ENCODE results near the gene SOCS1. TPM values are rescaled to one million over a fixed set of nuclear protein-coding genes. Genes with fewer than 3 reads are reported as not detected.

The SOCS1 gene
- total RNA-seq, 3 donors from 2014 or later (not counting 1 experiment from before 2014, with no cell fraction given) = 21.7 to 74.7 (median 27.2) TPM

DNA sequence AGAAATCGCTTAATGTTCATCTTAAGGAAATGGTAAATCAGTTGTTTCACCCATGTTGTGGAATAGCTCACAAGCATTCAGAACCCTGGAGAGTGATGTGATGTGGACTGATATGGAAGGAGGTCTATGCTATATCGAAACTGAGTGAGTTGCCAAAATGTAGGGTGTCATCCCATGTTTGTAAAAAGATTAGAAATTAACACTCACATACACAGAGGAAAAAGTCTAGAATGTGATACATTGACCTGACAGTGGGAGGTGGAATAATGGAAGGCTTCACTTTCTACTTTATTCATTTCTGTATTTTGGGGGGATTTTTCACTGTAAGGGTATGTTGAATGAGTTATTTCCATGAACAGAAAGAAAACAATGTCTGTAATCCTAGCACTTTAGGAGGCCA, 29.8 kb upstream of the SOCS1 start:
- Mint-ChIP-seq H3K27me3 (ENCODE audit: low read depth in 2 of 2) (peaks cover 52 to 55% of the 10 kb centered on the region in 2 donors), H3K36me3 (no peaks in the 10 kb centered on the region), H3K4me3 (no peak overlapping the region), H3K27ac (no peak overlapping the region), H3K9me3 (no peaks in the 10 kb centered on the region), H3K4me1 (no peaks in the 10 kb centered on the region)
- Histone ChIP-seq H3K4me3 (ENCODE audit: low read length) (no peak overlapping the region), H3K36me3 (ENCODE audit: control insufficient read depth, insufficient read depth, low read length) (no peaks in the 10 kb centered on the region), H3K4me1 (ENCODE audit: control insufficient read depth, insufficient read depth, low read length) (no peaks in the 10 kb centered on the region), H3K9me3 (ENCODE audit: control insufficient read depth, insufficient read depth, low read length) (no peaks in the 10 kb centered on the region), H3K27ac (ENCODE audit: low read length) (no peak overlapping the region), H3K27me3 (ENCODE audit: control insufficient read depth, insufficient read depth, low read length) (peaks cover under 1% of the 10 kb centered on the region)
- intact Hi-C loops (cut with micrococcal nuclease) = no loop called here
- ATAC-seq (no peak), DNase-seq (no peak)
- WGBS (ENCODE audit: insufficient coverage) = 87% methylated on average over 1 of the region's 2 CpGs
- TF ChIP-seq, protein P1, sequence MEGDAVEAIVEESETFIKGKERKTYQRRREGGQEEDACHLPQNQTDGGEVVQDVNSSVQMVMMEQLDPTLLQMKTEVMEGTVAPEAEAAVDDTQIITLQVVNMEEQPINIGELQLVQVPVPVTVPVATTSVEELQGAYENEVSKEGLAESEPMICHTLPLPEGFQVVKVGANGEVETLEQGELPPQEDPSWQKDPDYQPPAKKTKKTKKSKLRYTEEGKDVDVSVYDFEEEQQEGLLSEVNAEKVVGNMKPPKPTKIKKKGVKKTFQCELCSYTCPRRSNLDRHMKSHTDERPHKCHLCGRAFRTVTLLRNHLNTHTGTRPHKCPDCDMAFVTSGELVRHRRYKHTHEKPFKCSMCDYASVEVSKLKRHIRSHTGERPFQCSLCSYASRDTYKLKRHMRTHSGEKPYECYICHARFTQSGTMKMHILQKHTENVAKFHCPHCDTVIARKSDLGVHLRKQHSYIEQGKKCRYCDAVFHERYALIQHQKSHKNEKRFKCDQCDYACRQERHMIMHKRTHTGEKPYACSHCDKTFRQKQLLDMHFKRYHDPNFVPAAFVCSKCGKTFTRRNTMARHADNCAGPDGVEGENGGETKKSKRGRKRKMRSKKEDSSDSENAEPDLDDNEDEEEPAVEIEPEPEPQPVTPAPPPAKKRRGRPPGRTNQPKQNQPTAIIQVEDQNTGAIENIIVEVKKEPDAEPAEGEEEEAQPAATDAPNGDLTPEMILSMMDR (IDR thresholded peaks at IDR 0.05) = no peak

DNA sequence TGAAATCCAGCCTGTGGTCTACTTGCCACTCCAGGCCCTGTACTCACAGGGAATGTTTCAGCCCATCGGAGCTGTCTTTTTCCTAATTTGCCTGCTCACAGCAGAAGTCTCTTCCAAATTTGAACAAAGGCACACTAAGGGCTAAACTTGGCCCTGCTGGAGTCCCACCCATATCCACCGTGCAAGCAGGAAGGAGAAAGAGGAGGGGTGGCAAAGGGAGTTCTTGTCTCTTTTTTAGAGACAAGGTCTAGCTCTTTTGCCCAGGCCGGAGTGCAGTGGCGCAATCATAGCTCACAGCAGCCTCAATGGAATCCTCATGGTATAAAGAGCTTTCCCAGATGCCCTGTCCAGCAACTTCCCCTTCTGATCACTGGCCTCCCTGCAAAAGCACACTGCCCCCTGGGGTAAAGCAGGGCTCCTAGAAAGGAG, 27.8 kb upstream of the SOCS1 start:
- Histone ChIP-seq H3K36me3 (ENCODE audit: control insufficient read depth, insufficient read depth, low read length) (no peaks in the 10 kb centered on the region), H3K27me3 (ENCODE audit: control insufficient read depth, insufficient read depth, low read length) (no peaks in the 10 kb centered on the region), H3K4me1 (ENCODE audit: control insufficient read depth, insufficient read depth, low read length) (no peaks in the 10 kb centered on the region), H3K4me3 (ENCODE audit: low read length) (no peak overlapping the region), H3K9me3 (ENCODE audit: control insufficient read depth, insufficient read depth, low read length) (no peaks in the 10 kb centered on the region), H3K27ac (ENCODE audit: low read length) (no peak overlapping the region)
- H3K27me3 Mint-ChIP-seq (ENCODE audit: low read depth in 2 of 2) = peaks cover 35 to 45% of the 10 kb centered on the region in 2 donors
- no peaks in the 10 kb centered on the region for H3K36me3 Mint-ChIP-seq
- no peak overlapping the region for H3K27ac Mint-ChIP-seq
- H3K4me1 Mint-ChIP-seq = no peaks in the 10 kb centered on the region
- ATAC-seq (no peak), DNase-seq (no peak)
- H3K4me3 Mint-ChIP-seq = no peak overlapping the region
- intact Hi-C loops (cut with micrococcal nuclease) = no loop called here
- TF ChIP-seq, protein P1 (IDR thresholded peaks at IDR 0.05) = no peak
- WGBS (ENCODE audit: insufficient coverage) = 75% methylated on average over 4 of the region's 4 CpGs
- H3K9me3 Mint-ChIP-seq = no peaks in the 10 kb centered on the region

DNA sequence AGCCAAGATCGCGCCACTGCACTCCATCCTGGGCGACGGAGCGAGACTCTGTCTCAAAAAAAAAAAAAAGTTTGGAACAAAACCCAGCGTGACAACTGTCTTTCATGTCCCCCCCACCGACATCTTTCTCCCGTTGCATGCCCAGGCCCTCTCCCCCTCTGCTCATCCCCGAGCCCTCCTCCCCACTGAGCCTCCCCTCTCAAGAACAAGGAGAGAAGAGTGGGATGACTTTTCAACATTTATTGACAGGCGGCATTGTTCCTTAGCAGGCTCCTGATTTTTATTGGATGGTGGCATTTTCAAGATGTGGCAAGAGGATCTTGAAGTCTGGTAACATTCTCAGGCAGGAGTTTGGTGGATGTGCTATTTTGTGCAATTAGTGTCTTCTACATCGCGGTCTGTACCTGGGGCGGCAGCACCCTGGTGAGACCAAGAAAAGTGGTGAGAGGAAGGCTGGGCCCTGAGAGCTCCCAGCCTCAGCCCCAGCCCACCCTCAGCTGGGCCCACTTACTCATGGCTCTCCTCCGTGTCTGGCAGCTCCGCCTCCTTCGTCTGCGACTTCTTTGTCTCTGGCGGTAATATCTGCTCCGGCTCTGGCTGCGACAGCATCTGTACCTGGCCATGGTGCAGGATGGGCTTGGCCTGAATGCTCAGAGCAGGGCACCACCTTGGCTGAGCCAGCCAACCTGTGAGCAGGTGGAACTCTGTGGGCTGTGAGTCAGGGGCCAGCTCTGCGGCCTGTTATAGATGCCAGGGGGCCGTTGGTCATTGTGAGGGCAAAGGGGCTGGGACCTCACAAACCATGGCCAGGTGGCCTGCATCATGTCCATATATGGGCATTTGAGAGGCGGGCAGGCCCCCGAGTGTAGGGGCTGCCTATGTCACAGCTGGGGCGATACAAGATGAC, 24.9 kb upstream of the SOCS1 start, which contains the start of gene PRM1:
PRM1 (minus strand) TSS at position 715 of the 907 bp plus-strand sequence; CDS start at position 623, 92 bp downstream.
- Histone ChIP-seq H3K36me3 (ENCODE audit: control insufficient read depth, insufficient read depth, low read length) (no peaks in the 10 kb centered on the region), H3K27ac (ENCODE audit: low read length) (no peak within 1 kb of the TSS), H3K27me3 (ENCODE audit: control insufficient read depth, insufficient read depth, low read length) (no peaks in the 10 kb centered on the region), H3K9me3 (ENCODE audit: control insufficient read depth, insufficient read depth, low read length) (no peaks in the 10 kb centered on the region), H3K4me1 (ENCODE audit: control insufficient read depth, insufficient read depth, low read length) (no peaks in the 10 kb centered on the region), H3K4me3 (ENCODE audit: low read length) (no peak within 1 kb of the TSS)
- Mint-ChIP-seq H3K27me3 (ENCODE audit: low read depth in 2 of 2) (peaks cover 22 to 26% of the 10 kb centered on the region in 2 donors), H3K27ac (no peak within 1 kb of the TSS), H3K4me1 (no peaks in the 10 kb centered on the region), H3K4me3 (no peak within 1 kb of the TSS), H3K9me3 (no peaks in the 10 kb centered on the region), H3K36me3 (no peaks in the 10 kb centered on the region)
- no peak for DNase-seq
- TF ChIP-seq, protein P1 (IDR thresholded peaks at IDR 0.05) = no peak
- 95% methylated on average over 21 of the region's 25 CpGs for WGBS (ENCODE audit: insufficient coverage)
- no peak for ATAC-seq
- intact Hi-C loops (cut with micrococcal nuclease) = no loop called here
